ACHN (cell line): Measurements from ENCODE around the gene CSHL1.

Source experiments
- DNase-seq: peaks from one replicate; pipeline ENCODE4 v3.0.0-alpha.2; 2015
- in situ Hi-C: cut with HindIII; loops from 2 replicates; pipeline ENCODE4 v1.10.0; 2017; ENCODE audit warnings: low sequenced_read_pairs, low pct_ligation_motif_present, low pct_unique_long_range_greater_than_20kb

CSHL1 gene

DNA sequence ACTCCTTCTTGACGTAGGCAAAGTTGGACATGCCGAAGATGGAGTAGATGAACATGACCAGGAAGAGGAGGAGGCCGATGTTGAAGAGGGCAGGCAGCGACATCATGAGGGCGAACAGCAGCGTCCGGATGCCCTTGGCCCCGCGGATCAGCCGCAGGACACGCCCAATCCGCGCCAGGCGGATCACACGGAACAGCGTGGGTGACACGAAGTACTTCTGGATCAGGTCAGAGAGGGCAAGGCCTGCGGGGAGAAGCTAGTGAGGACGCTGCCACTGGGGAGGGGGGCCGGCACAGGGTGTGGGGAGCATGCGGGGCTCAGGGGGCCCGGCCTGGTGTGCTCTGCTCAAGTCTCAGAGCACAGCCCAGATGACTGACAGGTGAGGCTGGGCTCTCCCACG is 30.7 kb upstream of the CSHL1 start:
- no peak for DNase-seq
- in situ Hi-C loops: no loop called here

- no peak for DNase-seq
- in situ Hi-C loops: no loop called here
These were observed 30.1 kb upstream of the CSHL1 start for GRCh38 chr17:63941162-63941561.

GRCh38 chr17:63940584-63940983 is 29.5 kb upstream of the CSHL1 start:
- no peak for DNase-seq
- in situ Hi-C loops: no loop called here

DNA sequence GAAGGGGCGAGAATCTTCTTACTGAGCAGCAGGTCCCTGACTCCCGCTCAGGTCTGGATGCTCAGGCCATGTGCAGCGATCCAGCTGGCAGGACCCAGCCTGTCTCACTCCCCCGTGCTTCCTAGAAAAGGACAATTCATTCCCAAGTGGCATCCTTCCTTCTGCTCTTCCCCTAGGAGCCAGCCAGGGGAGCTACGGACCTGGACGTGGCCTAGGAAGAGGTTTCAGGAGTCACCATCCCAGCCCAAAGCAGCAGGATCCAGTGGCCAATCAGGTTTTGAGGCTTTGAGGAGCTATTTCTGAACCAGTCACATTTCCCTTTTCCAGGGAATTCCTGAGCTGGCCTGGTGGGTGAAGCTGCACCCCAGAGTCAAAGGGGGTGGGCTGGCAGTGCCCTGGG is 28.8 kb upstream of the CSHL1 start:
- DNase-seq: no peak
- in situ Hi-C loops: no loop called here

GRCh38 chr17:63939401-63939800 is 28.3 kb upstream of the CSHL1 start:
- DNase-seq: no peak
- in situ Hi-C loops: no loop called here

GRCh38 chr17:63937920-63938319 is 26.9 kb upstream of the CSHL1 start:
- in situ Hi-C loops: no loop called here
- no peak for DNase-seq

DNA sequence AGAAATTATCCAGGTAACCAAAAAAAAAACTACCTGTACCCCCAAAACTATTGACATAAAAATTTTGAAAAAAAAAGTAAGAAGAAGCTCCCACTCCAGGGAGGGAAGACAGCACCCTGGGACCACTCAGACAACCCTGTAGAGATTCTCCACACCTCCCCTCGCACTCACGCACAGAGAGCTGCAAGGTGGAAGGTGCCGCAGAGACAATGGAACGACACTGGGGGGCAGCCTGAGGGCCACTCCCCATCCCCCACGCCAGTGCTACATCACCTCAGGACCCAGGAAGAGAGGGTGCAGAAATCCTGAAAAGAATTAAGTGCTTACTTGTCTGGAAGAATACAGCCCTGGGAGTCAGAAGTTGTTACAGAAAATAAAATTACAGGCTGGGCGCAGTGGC is 26.3 kb upstream of the CSHL1 start:
- in situ Hi-C loops: no loop called here
- no peak for DNase-seq

- in situ Hi-C loops: no loop called here
- DNase-seq: no peak
These were observed 23.4 kb upstream of the CSHL1 start for GRCh38 chr17:63934183-63935112.

DNA sequence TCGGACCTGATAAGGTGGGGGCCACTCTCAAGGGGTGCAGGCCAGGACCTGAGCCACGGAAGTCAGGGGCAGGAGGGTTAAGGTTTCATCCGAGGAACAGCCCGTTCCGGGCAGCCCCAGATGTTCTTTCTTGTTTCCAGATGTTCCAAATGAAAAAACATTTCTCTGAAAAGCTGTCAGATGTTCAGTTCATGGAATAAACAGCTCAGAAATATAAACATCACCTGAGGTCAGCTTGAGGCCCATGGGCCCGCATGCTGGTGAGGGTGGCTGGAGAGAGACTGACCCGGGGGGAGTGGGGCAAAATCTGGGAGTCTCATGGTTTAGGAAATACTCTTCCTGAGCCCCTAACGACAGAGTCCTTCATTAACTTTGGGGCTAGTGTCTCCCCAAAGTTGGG is 22.5 kb upstream of the CSHL1 start:
- in situ Hi-C loops: no loop called here
- DNase-seq: no peak

GRCh38 chr17:63932721-63933120 is 21.7 kb upstream of the CSHL1 start:
- in situ Hi-C loops: no loop called here
- DNase-seq: no peak

DNA sequence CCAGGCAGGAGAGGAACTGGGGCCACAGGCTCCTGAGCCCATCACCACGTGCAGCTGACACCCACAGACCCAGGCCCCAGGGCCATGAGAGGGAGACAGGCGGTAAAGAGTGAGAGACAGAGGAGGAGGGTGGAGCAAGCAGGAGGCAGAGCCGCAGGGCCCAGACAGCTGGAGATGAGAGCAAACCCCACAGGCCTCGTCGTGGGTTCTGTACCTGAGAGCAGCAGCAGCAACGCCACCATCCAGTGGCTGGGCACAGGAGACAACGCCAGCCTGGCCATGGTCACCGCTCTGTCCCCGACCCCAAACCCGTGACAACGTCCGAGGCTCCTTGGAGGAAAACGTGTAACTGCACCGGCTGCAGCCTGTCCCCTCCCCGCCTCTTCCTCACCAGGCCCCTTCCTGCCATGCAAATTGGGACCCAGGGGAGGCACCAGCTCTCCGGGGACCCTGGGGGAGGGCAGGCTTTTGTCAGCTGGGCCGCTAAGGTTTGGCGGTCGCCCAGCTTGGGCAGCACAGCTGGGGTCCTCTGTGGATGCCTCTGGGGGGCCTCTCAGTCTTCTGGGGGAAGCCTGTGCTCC is 21.0 kb upstream of the CSHL1 start, which contains the start of gene CD79B:
Gene CD79B, minus strand, starts transcription at position 351 of the 581 bp plus-strand sequence. Its CDS starts 70 bp downstream, at position 281.
- DNase-seq: no peak
- in situ Hi-C loops: no loop called here

GRCh38 chr17:63930951-63931575 is 20.0 kb upstream of the CSHL1 start:
- no peak for DNase-seq
- in situ Hi-C loops: no loop called here

DNA sequence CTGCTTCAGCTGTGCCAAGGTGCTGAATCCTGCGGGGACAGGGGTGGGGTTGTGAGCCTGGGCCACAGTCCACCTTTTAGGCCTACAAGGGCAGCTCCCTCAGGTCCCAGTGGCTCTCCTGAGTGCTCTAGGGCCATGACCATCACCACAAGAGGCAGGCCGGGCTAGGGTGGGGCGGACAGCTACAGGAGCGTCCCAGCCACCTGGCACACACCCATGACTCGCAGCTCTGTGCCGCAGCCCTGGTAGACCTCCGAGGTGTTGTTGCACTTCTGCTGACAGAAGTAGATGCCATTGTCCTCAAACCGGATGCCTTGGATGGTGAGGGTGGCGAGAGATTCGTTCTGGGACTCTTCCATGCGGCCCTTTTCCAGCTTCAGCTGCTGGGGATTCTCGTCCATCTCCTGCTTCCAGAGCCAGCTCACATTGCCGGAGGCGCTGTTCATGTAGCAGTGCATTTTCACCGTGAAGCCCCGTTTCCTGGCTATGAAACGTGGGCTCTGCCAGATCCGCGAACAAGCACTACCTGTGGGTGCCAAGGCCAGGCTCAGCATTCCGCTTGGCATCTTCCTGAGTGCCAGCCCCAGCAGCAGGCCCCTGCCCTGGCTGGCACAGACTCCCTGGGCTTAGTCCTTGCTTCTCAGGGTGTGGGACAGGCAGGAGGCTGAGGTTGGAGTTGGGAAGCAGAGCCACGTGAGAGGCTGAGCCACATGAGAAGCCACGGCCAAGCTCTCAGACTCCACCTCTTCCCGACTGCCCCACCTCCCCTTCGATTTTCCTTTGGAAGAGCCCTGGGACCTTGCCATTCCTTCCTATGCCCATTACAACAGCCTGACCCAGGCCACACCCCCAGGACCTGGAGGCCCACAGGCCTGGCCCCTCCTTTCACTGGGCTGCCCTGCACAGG is 19.1 kb upstream of the CSHL1 start:
- no peak for DNase-seq
- in situ Hi-C loops: no loop called here

- DNase-seq: no peak
- in situ Hi-C loops: no loop called here
These were observed 18.1 kb upstream of the CSHL1 start for GRCh38 chr17:63928966-63929695.

DNA sequence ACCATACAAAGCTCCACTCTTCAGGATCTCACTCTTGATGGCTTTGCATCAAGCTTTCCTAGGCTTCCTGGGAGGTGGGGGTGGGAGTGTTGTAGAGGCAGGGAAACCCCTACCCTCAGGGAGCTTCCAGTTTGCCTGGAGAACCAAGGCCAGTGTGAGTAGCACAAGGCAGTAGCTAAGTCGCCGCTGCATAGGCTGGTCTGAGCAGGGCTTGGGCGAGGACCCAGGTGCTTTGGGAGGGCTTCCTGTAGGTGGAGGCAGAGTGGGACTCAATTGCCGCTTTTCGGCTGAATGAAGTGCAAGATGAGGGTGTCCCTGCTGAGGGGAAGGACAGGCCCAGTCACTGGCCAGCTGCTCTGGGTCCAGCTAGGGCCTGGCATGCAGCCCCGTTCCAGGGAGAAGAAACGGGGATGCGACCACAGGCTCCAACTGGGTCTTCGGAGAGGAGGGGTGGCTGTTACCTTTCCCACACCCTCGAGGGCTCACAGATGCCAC is 17.2 kb upstream of the CSHL1 start:
- no peak for DNase-seq
- in situ Hi-C loops: no loop called here

GRCh38 chr17:63927464-63928171 is 16.6 kb upstream of the CSHL1 start:
- in situ Hi-C loops: no loop called here

GRCh38 chr17:63926164-63926563 is 15.1 kb upstream of the CSHL1 start:
- in situ Hi-C loops: no loop called here
- DNase-seq: no peak

More at GRCh38 chr17:63927464-63928171, 16.6 kb upstream of the CSHL1 start:
- no peak for DNase-seq
